Stimulated activated CD4-positive, alpha-beta T cell treated with anti-CD3 and anti-CD28 coated beads, Interleukin-15, amount 100 ng/mL, for 48 hours (primary cell): ENCODE data around the gene ZBTB20.

Source experiments
- DNase-seq, 2 donors: peaks; one replicate each; pipeline ENCODE4 v3.0.0-alpha.2; 2020; ENCODE audit warnings: low read depth in 2 of 2

ZBTB20 gene

GRCh38 chr3:114572364-114573062 is 574.6 kb downstream of the ZBTB20 start:
- DNase-seq: no peak

- no peak for DNase-seq
Observed at GRCh38 chr3:114571363-114571762, 575.7 kb downstream of the ZBTB20 start.

GRCh38 chr3:114569186-114569585 is 577.9 kb downstream of the ZBTB20 start:
- DNase-seq: no peak

GRCh38 chr3:114567771-114568170 is 579.3 kb downstream of the ZBTB20 start:
- no peak for DNase-seq

- DNase-seq: no peak
Observed at GRCh38 chr3:114566767-114567166, 580.3 kb downstream of the ZBTB20 start.

GRCh38 chr3:114566162-114566755 is 580.8 kb downstream of the ZBTB20 start:
- DNase-seq: no peak

GRCh38 chr3:114565216-114565615 is 581.9 kb downstream of the ZBTB20 start:
- no peak for DNase-seq

GRCh38 chr3:114563720-114564119 is 583.4 kb downstream of the ZBTB20 start:
- no peak for DNase-seq

- no peak for DNase-seq
Observed at GRCh38 chr3:114562557-114562956, 584.5 kb downstream of the ZBTB20 start.

- no peak for DNase-seq
Observed at GRCh38 chr3:114558271-114558670, 588.8 kb downstream of the ZBTB20 start.

- no peak for DNase-seq
Observed at GRCh38 chr3:114557791-114558190, 589.3 kb downstream of the ZBTB20 start.

GRCh38 chr3:114556657-114557213 is 590.4 kb downstream of the ZBTB20 start:
- DNase-seq: no peak

- no peak for DNase-seq
Observed at GRCh38 chr3:114554731-114555130, 592.4 kb downstream of the ZBTB20 start.

- DNase-seq: no peak
Observed at GRCh38 chr3:114553949-114554593, 593.0 kb downstream of the ZBTB20 start.

- no peak for DNase-seq
Observed at GRCh38 chr3:114552527-114552812, 594.6 kb downstream of the ZBTB20 start.

GRCh38 chr3:114551770-114552526 is 595.1 kb downstream of the ZBTB20 start:
- DNase-seq: no peak

- DNase-seq: no peak
Observed at GRCh38 chr3:114550165-114550564, 596.9 kb downstream of the ZBTB20 start.

GRCh38 chr3:114545193-114545592 is 601.9 kb downstream of the ZBTB20 start:
- DNase-seq: no peak

- no peak for DNase-seq
Observed at GRCh38 chr3:114542359-114542758, 604.7 kb downstream of the ZBTB20 start.

GRCh38 chr3:114539525-114539924 is 607.6 kb downstream of the ZBTB20 start:
- DNase-seq: no peak

- DNase-seq: no peak
Observed at GRCh38 chr3:114538211-114538610, 608.9 kb downstream of the ZBTB20 start.

GRCh38 chr3:114528517-114528916 is 618.6 kb downstream of the ZBTB20 start:
- DNase-seq: no peak
